ENCODE measurements around the gene MCRS1.
"Not testable (repeated sequence)": the region's sequence is repeated elsewhere in the genome, so short reads cannot be mapped to it uniquely, and the experiment has no call there.

Gene MCRS1, protein sequence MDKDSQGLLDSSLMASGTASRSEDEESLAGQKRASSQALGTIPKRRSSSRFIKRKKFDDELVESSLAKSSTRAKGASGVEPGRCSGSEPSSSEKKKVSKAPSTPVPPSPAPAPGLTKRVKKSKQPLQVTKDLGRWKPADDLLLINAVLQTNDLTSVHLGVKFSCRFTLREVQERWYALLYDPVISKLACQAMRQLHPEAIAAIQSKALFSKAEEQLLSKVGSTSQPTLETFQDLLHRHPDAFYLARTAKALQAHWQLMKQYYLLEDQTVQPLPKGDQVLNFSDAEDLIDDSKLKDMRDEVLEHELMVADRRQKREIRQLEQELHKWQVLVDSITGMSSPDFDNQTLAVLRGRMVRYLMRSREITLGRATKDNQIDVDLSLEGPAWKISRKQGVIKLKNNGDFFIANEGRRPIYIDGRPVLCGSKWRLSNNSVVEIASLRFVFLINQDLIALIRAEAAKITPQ

DNA sequence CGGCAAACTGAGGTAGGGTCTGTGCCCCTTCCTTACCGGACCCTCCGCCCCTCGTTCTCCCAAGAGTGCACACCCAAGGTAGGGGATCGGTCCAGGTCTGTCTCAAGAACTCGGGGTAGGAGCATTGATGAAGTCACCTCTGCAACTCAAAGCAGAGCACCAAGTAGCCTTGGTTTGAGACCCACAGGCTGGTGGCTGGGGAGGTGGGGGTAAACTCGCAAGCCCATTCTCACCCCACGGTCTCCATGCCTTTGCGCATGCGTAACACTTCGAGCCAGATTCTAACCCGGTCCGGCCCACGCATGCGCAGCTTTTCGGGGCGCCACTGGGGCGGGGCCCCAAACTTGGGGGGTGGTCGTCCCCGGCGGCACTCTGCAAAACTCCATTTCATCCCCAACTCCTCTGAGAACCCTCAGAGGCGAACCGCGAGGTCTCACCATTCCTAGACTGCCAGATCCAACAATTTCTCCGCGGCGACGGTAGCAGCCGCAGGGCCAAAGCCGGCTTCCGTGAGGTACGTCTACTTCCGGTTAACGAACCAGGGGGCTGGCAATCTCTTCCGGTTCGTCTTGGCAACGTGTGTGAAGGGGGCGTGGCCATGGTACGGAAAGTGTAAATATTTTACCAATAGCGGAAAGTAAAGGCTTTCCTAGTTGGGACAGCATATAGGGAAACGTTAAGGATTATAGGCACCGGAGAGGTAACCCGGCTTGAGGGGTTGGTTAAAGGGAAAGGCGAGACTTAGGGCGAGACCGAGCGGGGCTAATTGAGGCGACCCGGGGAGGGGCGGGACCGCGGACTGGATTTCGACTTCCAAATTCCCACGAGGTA lies at the start of gene MCRS1:
Gene MCRS1, minus strand, starts transcription at position 532 of the 831 bp plus-strand sequence. CDS start 1,411 bp downstream, outside the sequence.
- DNase-seq = peak; percentile 97

DNA sequence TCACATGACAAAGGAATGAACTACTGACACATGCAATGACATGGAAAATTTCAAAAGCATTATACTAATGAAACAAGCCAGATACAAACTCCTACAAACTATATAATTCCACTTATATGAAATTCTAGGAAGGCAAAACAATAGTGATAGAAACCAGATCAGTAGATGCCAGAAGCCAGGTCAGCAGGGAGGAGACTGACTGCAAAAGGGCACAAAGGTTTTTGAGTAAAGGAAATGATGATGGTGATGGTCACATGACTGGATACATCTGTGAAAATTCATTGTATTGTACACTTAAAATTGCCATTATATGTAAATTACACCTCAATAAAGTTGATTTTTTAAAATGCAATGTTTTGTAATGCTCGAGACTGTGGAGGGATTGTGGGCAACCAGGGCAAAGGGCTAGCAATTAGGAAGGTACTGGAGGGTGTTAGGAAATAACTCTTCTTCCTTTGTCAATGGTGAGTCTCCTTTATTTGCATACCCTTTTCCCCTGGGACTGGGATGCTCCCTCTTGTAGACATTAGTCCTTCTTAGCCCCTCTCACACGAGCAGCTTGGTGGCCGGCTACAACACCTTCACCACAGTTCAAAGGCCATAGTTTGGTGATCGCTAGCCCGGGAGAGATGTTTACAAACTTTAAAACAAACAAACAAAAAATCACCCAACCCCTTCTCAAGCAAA lies 48.7 kb upstream of the MCRS1 start:
- DNase-seq = no peak

DNA sequence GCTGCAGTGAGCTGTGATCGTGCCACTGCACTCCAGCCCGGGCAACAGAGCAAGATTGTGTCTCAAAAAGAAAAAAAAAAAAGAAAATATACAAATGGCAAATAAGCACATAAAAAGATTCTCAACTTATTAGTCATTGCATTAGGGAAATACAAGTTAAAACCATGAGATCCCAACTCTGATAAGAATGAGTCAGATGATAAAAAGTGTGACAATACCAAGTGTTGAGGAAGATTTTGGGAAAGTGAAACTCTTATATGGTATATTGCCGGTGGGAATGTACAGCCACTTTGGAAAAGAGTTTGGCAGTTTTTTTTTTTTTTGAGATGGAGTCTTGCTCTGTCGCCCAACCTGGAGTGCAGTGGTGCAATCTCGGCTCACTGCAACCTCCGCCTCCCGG lies 47.8 kb upstream of the MCRS1 start:
- no peak for DNase-seq

DNA sequence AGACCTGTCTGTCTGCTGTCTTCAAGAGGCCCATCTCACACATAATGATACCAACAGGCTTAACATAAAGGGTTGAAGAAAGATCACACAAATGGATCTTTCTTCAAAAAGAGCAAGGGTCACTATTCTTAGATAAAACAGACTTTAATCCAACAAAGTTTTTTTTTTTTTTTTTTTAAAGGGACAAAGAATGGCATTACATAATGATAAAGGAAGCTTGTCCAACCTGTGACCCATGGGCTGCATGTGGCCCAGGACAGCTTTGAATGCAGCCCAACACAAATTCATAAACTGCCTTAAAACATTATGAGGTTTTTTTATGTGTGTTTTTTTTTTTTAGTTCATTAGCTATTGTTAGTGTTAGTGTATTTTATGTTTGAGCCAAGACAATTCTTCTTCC lies 44.3 kb upstream of the MCRS1 start:
- DNase-seq = no peak

DNA sequence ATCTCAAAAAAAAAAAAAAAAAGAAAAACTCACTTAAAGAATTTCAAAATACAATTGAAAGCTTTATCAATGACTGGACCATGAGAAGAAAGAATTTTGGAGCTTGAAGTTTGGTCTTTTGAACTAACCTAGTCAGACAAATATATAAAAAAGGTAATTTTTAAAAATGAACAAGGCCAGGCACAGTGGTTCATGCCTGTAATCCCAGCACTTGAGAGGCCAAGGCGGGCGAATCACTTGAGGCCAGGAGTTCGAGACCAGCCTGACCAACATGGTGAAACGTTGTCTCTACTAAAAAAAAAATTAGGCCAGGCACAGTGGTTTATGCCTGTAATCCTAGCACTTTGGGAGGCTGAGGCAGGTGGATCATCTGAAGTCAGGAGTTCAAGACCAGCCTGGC lies 42.8 kb upstream of the MCRS1 start:
- DNase-seq = not testable (repeated sequence)

DNA sequence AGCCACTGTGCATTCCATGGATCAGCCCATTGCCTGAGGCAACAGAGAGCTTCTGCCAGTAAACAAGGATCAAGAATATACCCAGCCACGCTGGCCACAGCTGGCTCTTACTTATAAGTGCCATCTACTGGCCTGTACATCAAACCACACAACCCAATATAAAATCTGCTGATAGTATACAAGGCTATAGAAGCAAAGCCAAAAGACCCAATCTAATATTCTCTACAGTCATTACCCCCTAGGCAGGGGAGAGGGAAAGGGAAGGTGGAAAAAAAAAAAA lies 41.9 kb upstream of the MCRS1 start:
- DNase-seq = no peak

DNA sequence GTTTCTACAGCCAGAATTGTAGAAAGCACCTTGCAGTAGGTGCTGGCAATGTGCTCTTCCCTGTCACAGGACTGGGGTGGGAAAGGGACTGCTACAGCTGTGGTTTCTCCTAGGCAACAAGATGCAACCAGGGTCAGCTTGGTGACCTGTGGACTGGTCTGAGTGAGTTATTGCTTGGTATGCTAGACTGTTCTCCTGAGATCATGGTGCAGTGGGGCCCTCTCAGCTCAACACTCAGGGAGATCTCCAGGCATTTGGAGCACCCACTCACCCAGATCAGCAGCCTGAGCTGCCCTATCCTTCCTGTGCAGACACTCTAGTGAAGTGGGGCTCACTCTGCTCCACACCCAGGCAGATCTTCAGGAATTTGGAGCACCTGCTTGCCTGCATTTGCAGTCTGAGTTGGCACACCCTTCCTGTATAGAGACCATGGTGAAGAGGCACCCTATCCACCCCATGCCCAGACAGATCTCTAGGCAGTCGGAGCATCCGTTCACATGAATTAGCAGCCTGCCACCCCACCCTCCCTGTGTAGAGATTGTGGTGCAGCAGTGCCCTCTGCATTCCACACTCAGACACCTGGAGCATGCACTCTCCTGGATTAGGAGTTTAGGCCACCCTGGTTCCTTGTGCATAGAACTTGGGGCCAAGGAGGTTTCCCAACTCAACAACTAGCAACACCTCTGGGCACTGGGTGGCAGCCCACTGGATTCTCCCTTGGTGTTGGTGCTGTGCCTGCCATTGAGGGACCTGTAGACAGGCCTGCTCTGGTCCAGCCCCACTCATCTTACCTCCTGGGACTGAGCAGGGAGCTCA lies 41.3 kb upstream of the MCRS1 start:
- DNase-seq = no peak

DNA sequence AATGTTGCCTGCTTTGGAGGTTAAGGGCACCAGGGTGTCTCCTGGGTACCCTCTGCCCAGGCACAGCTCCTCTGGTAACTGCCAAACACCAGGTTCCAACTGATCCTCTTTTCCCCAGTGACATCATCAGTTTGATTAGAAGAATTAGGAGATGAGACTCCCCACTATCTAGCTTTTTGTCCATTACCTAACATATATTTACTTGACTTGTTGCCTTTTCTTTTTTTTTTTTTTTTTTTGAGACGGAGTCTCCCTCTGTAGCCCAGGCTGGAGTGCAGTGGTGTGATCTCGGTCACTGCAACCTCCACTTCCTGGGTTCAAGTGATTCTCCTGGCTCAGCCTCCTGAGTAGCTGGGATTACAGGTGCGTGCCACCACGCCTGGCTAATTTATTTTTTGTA lies 37.6 kb upstream of the MCRS1 start, which contains the start of gene FAM186B:
Gene FAM186B, minus strand, starts transcription at position 101 of the 400 bp plus-strand sequence. CDS start 162 bp downstream, outside the sequence.
- not testable (repeated sequence) for DNase-seq

DNA sequence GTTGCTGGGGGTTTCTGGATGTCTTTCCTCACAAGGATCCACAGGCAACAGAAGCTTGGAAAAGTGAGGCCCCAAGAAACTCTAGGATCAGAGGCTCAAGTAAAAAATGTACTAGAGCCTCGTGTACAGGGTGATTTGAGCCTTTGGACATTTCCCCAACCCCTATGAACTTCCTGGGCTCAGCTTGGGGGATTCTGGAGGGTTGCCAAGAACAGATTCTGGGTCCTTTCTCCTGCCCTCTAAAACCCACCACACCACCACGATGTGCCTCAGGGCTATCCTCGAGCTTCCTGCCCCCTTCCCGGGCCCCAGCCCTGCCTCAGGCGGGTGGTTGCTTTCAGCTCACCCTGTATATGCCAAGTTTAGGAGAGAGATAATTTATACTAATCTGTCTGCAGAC lies 36.9 kb upstream of the MCRS1 start:
- peak; percentile 15 for DNase-seq

DNA sequence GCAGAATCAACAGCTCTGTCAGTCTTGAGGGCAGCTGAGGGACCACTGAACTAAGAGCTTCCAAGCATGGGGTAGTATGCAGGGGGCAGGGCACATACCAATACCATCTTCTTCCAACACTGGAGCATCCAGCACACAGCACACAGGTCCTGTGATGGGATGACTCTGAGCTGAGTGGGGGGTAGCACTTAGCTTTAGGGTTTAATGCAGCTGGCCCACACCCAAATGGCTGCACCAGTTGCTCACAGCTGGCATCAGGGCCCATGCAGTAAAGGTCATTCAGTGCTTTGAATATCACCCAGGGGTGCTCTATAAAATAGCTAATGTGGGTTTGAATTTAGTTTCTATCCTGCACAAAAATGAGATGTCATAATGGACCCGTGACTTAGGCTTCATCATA lies 35.8 kb upstream of the MCRS1 start:
- no peak for DNase-seq

DNA sequence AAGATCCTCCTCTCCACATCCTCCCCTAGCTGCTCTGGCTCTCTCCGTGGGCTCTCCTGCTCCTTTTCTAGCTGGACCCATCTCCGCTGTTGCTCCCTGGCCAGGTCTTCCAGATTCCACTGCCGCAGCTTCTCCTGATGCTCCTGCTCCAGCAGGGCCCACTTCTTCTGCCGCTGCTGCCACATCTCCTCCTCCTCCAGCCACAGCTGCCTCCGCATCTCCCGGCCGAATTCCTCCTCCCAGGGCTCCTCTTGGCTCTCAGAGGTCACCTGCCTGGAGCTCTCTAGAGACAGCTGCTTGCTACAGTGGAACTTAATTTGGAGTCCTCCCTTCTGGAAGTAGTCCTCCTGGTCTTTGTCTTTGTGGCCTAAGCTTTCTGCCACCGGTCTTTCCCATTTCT lies 32.0 kb upstream of the MCRS1 start:
- no peak for DNase-seq

DNA sequence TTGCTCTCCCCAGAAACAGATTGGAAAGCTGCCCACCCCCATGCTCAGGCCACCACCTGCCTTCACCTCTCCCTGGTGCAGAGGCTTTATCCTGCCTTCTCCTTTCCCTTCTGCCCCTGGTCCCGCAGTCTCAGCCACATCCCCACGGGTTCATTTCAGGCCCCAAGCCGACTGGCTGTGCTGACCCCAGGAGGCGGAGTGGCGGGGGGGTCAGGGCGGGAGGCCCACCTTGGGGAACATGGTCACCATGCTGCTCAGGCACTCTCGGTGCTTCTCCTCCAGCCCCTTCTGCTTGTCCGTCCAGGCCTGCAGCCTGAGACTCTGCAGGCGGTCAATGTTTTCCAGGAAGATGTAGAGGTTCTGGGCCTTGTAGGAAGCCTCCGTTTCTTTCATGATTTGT lies 30.6 kb upstream of the MCRS1 start:
- peak; percentile 44 for DNase-seq

DNA sequence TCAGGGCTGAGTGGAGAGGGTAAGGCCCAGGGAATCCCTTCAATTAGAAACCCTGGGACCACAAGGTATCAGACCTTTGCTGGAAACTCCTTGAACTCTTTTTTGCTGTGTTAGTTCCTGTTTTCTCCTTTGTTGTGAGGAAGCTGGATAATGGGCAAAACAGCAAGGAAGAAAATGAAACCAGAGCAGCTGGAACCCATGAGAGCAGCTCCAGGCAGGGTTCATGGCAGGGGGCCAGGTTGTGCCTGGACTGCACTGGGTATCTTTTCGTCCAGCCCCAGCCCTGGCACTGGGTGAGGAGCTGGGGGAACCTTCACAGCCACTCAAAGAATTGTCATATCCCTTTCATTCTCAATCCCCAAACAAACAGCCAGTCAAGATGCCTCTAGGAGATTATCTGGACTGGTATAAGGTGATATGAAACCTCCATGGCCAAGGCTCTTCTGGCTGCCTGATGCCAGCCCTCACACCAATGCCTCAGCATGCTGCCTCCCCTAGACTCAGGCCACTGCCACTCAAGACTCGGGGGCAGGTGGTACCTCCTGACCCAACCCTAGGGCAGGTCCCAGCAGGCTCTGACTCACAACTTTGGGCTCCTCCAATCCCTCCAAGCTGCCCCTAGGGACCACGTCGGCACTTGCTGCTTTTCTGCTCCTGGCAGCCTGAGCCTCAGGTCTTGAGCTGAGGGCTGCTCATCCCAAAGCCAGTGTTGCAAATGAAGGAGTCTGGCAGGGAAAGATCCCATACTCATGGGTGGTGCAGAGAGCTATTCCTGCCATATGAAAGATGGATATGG lies 21.0 kb upstream of the MCRS1 start:
- no peak for DNase-seq

DNA sequence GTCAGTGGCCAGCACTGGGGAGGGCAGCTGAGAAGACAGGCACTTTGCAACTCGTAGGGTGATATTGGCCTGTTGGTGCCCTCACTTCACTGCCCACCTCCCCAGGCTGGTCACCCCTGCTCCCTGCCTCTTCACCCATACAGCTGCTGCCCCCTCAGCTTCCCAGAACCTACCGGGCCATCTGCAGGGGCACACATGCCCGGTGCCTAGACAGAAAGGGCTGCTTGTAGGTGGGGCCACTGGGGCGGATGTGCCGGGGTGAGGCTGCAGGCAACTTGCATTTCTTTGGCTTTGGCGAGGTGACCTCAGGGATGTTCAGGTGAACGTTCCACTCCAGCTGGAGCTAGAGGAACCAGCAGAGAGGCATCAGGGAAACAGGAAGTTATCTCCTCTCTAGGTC lies 20.3 kb upstream of the MCRS1 start:
- DNase-seq = no peak

DNA sequence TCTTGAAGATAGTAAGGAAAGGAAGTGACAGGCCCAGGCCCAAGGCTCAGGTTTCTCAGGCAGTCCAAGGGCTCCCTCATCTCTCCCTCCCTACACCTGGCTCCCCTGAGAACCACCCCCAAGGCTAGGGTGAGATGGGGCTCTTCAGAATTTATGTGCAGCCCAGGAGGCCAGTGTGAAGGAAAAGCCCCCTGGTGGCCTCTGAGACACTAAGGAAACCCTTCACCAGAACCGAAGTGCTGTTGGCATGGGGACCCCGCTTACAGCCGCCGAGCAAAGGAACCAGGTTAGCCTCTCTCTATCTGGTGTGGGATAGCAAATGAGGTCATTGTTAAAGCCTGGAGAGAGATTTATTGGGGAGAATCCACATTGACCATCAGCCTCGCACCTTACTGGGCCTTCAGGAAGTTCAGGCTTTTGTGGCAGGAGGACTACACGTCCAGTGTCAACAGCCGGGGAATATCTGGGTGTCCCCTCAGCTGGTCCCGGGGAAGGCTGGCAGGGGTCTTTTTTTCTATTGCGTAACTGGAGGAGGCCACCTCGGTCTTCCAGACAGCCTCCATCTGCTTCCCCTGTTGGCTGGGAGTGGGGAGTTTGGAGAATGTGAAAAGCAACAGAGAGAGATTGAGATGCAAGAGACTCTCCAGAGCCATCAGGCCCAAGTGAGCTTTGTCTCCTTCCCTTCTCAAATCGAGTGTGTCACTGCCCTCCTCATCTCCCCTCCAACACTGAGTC lies 19.4 kb upstream of the MCRS1 start:
- DNase-seq = no peak

DNA sequence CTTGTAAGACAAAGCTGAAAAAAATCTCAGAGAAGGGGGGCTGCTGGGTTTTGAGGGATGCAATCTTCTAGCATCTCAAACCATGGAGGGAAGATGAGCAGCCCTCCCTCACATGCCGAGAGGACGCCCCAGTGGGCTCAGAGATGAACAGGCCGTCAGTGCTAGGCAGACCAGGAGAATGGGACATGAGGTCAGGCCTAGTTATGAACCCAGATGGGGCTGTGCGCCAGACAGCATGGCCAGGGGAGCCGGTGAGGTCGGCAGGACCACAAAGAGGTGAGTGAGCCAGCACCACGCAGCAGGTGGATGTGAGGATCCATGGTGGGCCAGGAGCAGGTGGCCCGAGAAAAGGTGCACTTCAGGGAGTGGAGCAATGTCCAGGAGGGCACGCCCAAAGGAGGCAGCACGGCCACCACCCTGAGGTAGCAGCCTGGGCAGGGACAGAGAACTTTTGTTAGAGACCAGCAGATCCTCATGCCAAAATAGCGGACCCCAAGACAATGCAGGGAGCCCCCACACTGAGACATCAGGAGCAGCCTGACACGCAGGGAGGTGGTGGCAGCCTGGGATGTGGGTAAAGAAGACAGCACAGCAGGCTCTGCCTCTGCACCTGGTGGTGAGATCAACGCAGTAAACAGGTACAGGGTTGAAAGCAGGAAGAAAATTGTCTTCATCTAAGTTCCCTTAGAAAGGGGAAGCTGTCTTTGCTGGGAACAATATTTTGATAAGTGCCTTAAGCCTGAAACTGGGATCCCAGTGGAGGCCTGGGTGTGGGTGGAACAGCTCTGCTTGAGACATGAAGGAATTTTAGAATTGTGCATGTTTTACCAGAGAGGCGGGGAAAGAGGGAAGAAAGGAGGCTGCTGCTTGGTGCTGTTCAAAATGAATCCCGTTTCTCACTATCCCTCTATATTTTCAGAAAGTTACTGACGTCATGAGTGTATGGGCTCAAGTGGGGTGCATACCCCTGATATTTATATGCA lies 17.8 kb upstream of the MCRS1 start:
- no peak for DNase-seq

DNA sequence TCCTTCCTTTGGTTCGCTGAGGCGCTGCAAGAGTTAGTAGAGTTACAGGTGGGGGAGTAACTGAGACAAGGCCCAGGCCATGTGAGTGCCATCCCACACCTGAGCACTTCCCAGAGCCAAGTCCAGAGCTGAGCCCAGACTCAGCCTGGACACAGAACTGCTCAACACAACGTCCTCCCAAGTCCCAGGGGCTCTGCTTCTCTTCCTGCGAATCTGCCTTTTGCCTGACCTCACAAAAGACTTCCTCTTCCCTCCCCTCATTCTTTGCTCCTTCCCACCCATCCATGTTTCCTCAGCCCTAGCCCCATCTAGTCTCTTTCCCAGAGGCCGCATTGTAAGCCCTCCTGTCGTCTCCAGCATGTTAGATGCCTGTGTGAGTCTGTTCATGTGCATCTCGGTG lies 16.6 kb upstream of the MCRS1 start:
- no peak for DNase-seq

DNA sequence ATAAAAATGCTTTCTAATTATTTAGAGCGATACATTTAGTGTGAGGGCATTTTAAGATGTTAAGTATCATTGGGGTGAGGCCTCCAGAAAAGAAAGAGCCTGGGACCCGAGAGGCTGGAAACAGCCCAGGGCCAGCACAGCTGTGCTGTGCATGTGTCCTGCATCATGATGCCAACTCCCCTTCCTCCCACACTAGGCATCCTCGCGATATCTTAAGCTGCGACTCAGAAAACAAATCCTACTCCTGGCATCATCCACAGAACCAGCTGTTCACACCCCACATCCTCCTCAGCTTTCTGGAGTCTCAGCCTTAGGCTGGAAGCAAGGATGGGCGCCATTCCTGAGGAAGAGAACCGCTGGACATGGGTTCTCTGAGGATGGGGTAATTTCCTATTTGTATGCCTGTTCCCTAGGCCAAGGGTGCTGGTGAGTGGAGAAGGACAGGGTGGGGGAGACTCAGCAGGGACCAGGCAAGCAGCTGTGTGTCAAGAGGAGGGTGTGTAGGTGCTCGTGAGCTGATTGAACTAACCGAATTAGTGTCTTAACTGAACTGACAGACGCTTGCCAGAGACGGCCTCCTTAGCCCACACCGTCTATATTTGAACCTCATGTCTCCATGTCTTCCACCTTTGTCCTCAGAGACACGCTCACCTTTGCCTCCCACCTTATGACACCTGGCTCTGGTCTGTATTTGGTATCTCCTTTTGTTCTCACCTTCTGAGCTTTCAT lies 15.6 kb upstream of the MCRS1 start:
- no peak for DNase-seq

DNA sequence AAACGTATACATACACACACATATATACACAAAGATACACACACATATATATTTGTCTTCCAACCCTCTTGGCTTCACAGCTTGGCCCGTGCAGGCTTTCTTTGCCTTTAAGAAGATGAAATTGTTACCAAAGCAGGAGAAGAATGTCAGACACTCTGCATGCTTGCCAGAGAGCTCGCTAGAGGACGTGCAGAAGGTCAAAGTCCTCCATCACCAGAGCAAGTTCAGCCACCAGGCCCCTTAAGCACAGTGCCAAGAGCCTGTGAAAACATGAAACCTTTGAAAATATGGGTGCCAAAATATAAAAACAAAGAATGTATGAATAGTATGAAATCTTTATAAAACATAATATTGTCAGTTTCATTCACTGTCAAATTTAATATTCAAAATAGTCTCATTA lies 14.9 kb upstream of the MCRS1 start:
- DNase-seq = no peak

Data from retina (tissue), 1 donor.